Endothelial cell of umbilical vein (primary cell): Measurements from ENCODE around the gene TRAPPC10. TPM values are rescaled to one million over a fixed set of nuclear protein-coding genes. Genes with fewer than 3 reads are reported as not detected.

Source experiments
- BruUV-seq: library from RNA; stranded (reverse); fragments of 400-500 nt; replicated peaks from 2 replicates; lab custom pipeline; 2021; lab: Mats Ljungman, UMichigan
- CTCF ChIA-PET: fragments of 300-600, 350-600 bp; sonication (Branson Sonifier 250); formaldehyde crosslinking; loops from one replicate; lab custom pipeline; 2021; ENCODE audit warnings: antibody characterized with exemption, inconsistent platforms; lab: Charles Lee
- POLR2A ChIA-PET: fragments of 300-600, 350-600 bp; sonication (Branson Sonifier 250); formaldehyde crosslinking; loops from one replicate; lab custom pipeline; 2021; ENCODE audit warnings: antibody characterized with exemption, inconsistent platforms; lab: Charles Lee
- DNase-seq: peaks from one replicate; pipeline ENCODE4 v3.0.0-alpha.2; 2011; ENCODE audit warnings: low read depth, low spot score
- FAIRE-seq: peaks from 2 replicates; lab custom pipeline; 2011; peaks lifted over from hg19 to GRCh38; lab: Jason Lieb, UNC
- H2AFZ ChIP-seq: 2 replicates; pipeline ENCODE4 v1.6.0; 2012; ENCODE audit warnings: low read depth, low read length, control low read depth, inconsistent platforms
- H3K27ac ChIP-seq: 2 replicates; pipeline ENCODE4 v1.5.1; 2011; ENCODE audit warnings: low read depth, mild to moderate bottlenecking, control low read depth, low read length, moderate library complexity; ENCODE audit not compliant: insufficient read depth
- H3K27me3 ChIP-seq, 2 experiments: 2 replicates each; pipeline versions ENCODE4 v1.6.0 to v1.6.1; 2011; ENCODE audit warnings: low read length in 2 of 2, mixed read lengths in 1 of 2; ENCODE audit not compliant: control insufficient read depth in 2 of 2, insufficient read depth in 2 of 2
- H3K36me3 ChIP-seq, 2 experiments: 2 replicates in 1 of 2; 3 replicates in 1 of 2; pipeline ENCODE4 v1.5.1; 2011; ENCODE audit warnings: low read length in 2 of 2, mild to moderate bottlenecking in 1 of 2, moderate library complexity in 1 of 2; ENCODE audit not compliant: control insufficient read depth in 2 of 2, insufficient read depth in 2 of 2; ENCODE audit errors: extremely low read depth in 1 of 2
- H3K4me1 ChIP-seq: 3 replicates; pipeline ENCODE4 v1.5.1; 2011; ENCODE audit warnings: mild to moderate bottlenecking, low read length; ENCODE audit not compliant: control insufficient read depth, insufficient read depth; ENCODE audit errors: extremely low read depth
- H3K4me2 ChIP-seq: 2 replicates; pipeline ENCODE4 v1.6.1; 2011; ENCODE audit warnings: low read length, control low read depth, mixed read lengths; ENCODE audit not compliant: insufficient read depth
- H3K4me3 ChIP-seq, 3 experiments: fragments of 200-600 bp in 1 of 3; sonication (generic), shearing (Covaris generic) in 1 of 3; replicated peaks in 1 of 3; 2 replicates each; pipeline ENCODE4 v1.5.1; 2011 to 2016; ENCODE audit warnings: control low read depth in 3 of 3, low read length in 3 of 3, mild to moderate bottlenecking in 2 of 3, inconsistent platforms in 1 of 3, low read depth in 1 of 3, moderate library complexity in 1 of 3; ENCODE audit not compliant: insufficient read depth in 1 of 3
- H3K79me2 ChIP-seq: 2 replicates; pipeline ENCODE4 v1.6.0; 2012; ENCODE audit warnings: low read length, inconsistent platforms; ENCODE audit not compliant: control insufficient read depth, insufficient read depth
- H3K9ac ChIP-seq: replicated peaks from 2 replicates; pipeline ENCODE3; 2011; ENCODE audit warnings: low read length, control low read depth; ENCODE audit not compliant: insufficient read depth; ENCODE audit errors: extremely low read depth
- H3K9me1 ChIP-seq: replicated peaks from 3 replicates; pipeline ENCODE4 v1.6.0; 2011; ENCODE audit warnings: mild to moderate bottlenecking, low read length; ENCODE audit not compliant: control insufficient read depth, insufficient read depth; ENCODE audit errors: extremely low read depth
- H3K9me3 ChIP-seq: replicated peaks from 2 replicates; pipeline ENCODE4 v1.5.1; 2012; ENCODE audit warnings: low read length, inconsistent platforms; ENCODE audit not compliant: control insufficient read depth, insufficient read depth
- H4K20me1 ChIP-seq: replicated peaks from 2 replicates; pipeline ENCODE3; 2011; ENCODE audit warnings: mild to moderate bottlenecking, low read length; ENCODE audit not compliant: control insufficient read depth, insufficient read depth; ENCODE audit errors: extremely low read depth
- EZH2 ChIP-seq: IDR thresholded peaks from 2 replicates; pipeline ENCODE4 v1.6.1; 2012; ENCODE audit warnings: borderline replicate concordance, low read depth, mild to moderate bottlenecking, moderate library complexity, low read length, inconsistent platforms; ENCODE audit not compliant: severe bottlenecking
- FOS ChIP-seq: IDR thresholded peaks from 2 replicates; pipeline ENCODE4 v1.6.1; 2011; ENCODE audit warnings: mild to moderate bottlenecking, low read length, moderate library complexity, borderline replicate concordance; ENCODE audit not compliant: insufficient read depth
- GATA2 ChIP-seq: IDR thresholded peaks from 2 replicates; pipeline ENCODE4 v1.7.0; 2011; ENCODE audit warnings: low read depth, mild to moderate bottlenecking, moderate library complexity, mixed read lengths, low read length; ENCODE audit not compliant: insufficient read length, insufficient read depth
- MAX ChIP-seq: IDR thresholded peaks from 2 replicates; pipeline ENCODE4 v1.6.1; 2011; ENCODE audit not compliant: insufficient read depth, insufficient read length
- POLR2A ChIP-seq: IDR thresholded peaks from 2 replicates; pipeline ENCODE4 v1.6.1; 2012; ENCODE audit warnings: low read depth, mild to moderate bottlenecking, control low read depth, low read length
- POLR2AphosphoS5 ChIP-seq: IDR thresholded peaks from 2 replicates; pipeline ENCODE4 v1.6.1; 2012; ENCODE audit warnings: low read depth, mild to moderate bottlenecking, control low read depth, low read length, moderate library complexity; ENCODE audit not compliant: insufficient read depth
- dilution Hi-C: fragments of 300-500 bp; cut with MboI; formaldehyde crosslinking; loops from one replicate; pipeline ENCODE4 v1.15.0; 2019; ENCODE audit warnings: low sequenced_read_pairs; ENCODE audit not compliant: extremely low pct_ligation_motif_present
- intact Hi-C: fragments of 100-400 bp; cut with micrococcal nuclease; formaldehyde crosslinking; loops from one replicate; pipeline ENCODE4 v1.10.0; 2022
- polyA plus RNA-seq, 4 experiments: library from polyadenylated mRNA; depleted of rRNA in 3 of 4; stranded (reverse) in 3 of 4; unstranded in 1 of 4; fragments of >200 nt; gene quantifications; 2 replicates each; pipeline versions ENCODE4 v1.2.1 to v1.2.3, GENCODE V29; 2011 to 2012; ENCODE audit warnings: missing spikeins in 1 of 4
- total RNA-seq: library from RNA; stranded (reverse); gene quantifications from 2 replicates; pipeline ENCODE4 v1.2.3, GENCODE V29; 2021
- TF ChIP-seq, protein P1 (sequence below), 2 donors: IDR thresholded peaks; 1 replicate in 1 of 2; 2 replicates in 1 of 2; pipeline ENCODE4 v1.5.1; 2011; ENCODE audit warnings: low read length in 2 of 2, mild to moderate bottlenecking in 2 of 2, moderate library complexity in 2 of 2, control low read depth in 1 of 2, inconsistent platforms in 1 of 2, low read depth in 1 of 2; ENCODE audit not compliant: insufficient read depth in 1 of 2; ENCODE audit errors: extremely low read depth in 1 of 2

The TRAPPC10 gene
- total and polyA plus RNA-seq, 2 donors (not counting 3 experiments of a cell fraction or from before 2014, with no cell fraction given) = 21.5 to 33.6 TPM

- Histone ChIP-seq H3K27ac (peak overlapping the region; percentile 78), H3K79me2 (peaks cover 60% of the 10 kb centered on the region), H3K9ac (peak overlapping the region; percentile 75), H3K9me1 (no peaks in the 10 kb centered on the region), H2AFZ (no peak overlapping the region), H4K20me1 (peaks cover 3% of the 10 kb centered on the region), H3K9me3 (no peaks in the 10 kb centered on the region), H3K27me3 (no peaks in the 10 kb centered on the region), H3K36me3 (no peaks in the 10 kb centered on the region), H3K4me3 (peak overlapping the region; percentile 85 to 88 (median 86)), H3K4me2 (peak overlapping the region; percentile 97), H3K4me1 (peaks cover 17% of the 10 kb centered on the region)
- intact Hi-C loops = no loop called here
- POLR2A ChIA-PET = interaction anchor here (0.6 kb wide), 2 partner anchors 75 to 275 kb away, joined by 3 to 5 read pairs; no protein-coding TSS in a partner anchor
- TSS peak; percentile 33 for BruUV-seq
- peak; percentile 37 for DNase-seq
- dilution Hi-C loops = no loop called here
- CTCF ChIA-PET = interaction anchor here (1.1 to 2.0 kb wide), 5 partner anchors 29 to 286 kb away, joined by 3 to 5 read pairs (median 3); partner anchors contain the start of gene PFKL
- FAIRE-seq = no peak
- TF ChIP-seq EZH2 (no peak), POLR2A (no peak), GATA2 (no peak), FOS (no peak), POLR2AphosphoS5 (no peak), MAX (no peak)
- TF ChIP-seq, protein P1, sequence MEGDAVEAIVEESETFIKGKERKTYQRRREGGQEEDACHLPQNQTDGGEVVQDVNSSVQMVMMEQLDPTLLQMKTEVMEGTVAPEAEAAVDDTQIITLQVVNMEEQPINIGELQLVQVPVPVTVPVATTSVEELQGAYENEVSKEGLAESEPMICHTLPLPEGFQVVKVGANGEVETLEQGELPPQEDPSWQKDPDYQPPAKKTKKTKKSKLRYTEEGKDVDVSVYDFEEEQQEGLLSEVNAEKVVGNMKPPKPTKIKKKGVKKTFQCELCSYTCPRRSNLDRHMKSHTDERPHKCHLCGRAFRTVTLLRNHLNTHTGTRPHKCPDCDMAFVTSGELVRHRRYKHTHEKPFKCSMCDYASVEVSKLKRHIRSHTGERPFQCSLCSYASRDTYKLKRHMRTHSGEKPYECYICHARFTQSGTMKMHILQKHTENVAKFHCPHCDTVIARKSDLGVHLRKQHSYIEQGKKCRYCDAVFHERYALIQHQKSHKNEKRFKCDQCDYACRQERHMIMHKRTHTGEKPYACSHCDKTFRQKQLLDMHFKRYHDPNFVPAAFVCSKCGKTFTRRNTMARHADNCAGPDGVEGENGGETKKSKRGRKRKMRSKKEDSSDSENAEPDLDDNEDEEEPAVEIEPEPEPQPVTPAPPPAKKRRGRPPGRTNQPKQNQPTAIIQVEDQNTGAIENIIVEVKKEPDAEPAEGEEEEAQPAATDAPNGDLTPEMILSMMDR (IDR thresholded peaks at IDR 0.05; ENCODE audit: extremely low read depth in 1 of 2, insufficient read depth in 1 of 2, low read depth in 1 of 2, low read length in 2 of 2) = no peak
Measured at GRCh38 chr21:44013380-44014088, 1.4 kb downstream of the TRAPPC10 start.
